Breast epithelium (tissue), 3 donors: ENCODE results near the gene SPCS2.

ENCODE experiments used
- POLR2AphosphoS5 ChIP-seq, 3 donors: sonication (generic); formaldehyde crosslinking; IDR thresholded peaks; one replicate each; pipeline ENCODE4 v1.6.1; 2017; ENCODE audit warnings: antibody characterized with exemption in 3 of 3
- TF ChIP-seq, protein P1 (sequence below), 3 donors: fragments of 450-650 bp; IDR thresholded peaks; one replicate each; pipeline ENCODE4 v1.5.1; 2016 to 2017; ENCODE audit warnings: antibody characterized with exemption in 3 of 3, mild to moderate bottlenecking in 3 of 3, moderate library complexity in 3 of 3

DNA sequence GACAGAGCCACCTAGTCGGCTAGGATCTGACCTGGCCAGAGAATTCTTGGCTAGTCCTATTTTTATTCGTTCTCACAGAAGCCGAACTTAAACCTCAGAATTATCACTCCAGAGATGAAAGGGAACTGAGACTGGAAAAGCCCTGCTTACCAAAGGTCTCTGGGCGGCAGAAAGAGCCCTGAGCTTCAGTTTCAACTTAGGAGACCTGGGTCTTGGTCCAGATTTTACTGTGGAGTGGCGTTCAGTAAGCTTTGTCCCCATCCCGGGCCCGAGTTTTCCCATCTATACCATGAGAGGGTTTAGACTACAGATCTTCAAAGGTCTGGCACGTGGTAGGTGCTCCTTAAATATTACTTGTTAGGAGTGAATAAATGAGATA is 40.2 kb downstream of the SPCS2 start:
- no peak for TF ChIP-seq POLR2AphosphoS5 (IDR thresholded peaks at IDR 0.05)
- TF ChIP-seq, protein P1, sequence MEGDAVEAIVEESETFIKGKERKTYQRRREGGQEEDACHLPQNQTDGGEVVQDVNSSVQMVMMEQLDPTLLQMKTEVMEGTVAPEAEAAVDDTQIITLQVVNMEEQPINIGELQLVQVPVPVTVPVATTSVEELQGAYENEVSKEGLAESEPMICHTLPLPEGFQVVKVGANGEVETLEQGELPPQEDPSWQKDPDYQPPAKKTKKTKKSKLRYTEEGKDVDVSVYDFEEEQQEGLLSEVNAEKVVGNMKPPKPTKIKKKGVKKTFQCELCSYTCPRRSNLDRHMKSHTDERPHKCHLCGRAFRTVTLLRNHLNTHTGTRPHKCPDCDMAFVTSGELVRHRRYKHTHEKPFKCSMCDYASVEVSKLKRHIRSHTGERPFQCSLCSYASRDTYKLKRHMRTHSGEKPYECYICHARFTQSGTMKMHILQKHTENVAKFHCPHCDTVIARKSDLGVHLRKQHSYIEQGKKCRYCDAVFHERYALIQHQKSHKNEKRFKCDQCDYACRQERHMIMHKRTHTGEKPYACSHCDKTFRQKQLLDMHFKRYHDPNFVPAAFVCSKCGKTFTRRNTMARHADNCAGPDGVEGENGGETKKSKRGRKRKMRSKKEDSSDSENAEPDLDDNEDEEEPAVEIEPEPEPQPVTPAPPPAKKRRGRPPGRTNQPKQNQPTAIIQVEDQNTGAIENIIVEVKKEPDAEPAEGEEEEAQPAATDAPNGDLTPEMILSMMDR (IDR thresholded peaks at IDR 0.05): no peak
